ENCODE data around the gene SLFN12L.

- no peak for TF ChIP-seq CTCF (IDR thresholded peaks at IDR 0.05)
- TF ChIP-seq POLR2A (IDR thresholded peaks at IDR 0.05): no peak
These were observed 60.2 kb downstream of the SLFN12L start for GRCh38 chr17:35477248-35477647.
